ENCODE measurements around the gene MARCHF2. TPM values are rescaled to one million over a fixed set of nuclear protein-coding genes. Genes with fewer than 3 reads are reported as not detected.

MARCHF2 gene
- total RNA-seq, 1 donor from 2014 or later, result 30.9 TPM

GRCh38 chr19:8397746-8398310 is 15.3 kb upstream of the MARCHF2 start:
- peaks cover 9% of the 10 kb centered on the region for H3K4me1 ChIP-seq (ENCODE audit: insufficient read depth, low read length)
- H3K9me3 ChIP-seq (ENCODE audit: insufficient read depth, low read depth, low read length), result no peaks in the 10 kb centered on the region
- H2AFZ ChIP-seq (ENCODE audit: low read depth, low read length), result no peak overlapping the region
- Mint-ChIP-seq H3K4me3 (ENCODE audit: unreplicated experiment) (no peak overlapping the region), H3K4me1 (ENCODE audit: low read depth, unreplicated experiment) (peaks cover 16% of the 10 kb centered on the region), H3K9me3 (ENCODE audit: unreplicated experiment) (peaks cover 3% of the 10 kb centered on the region), H3K27me3 (ENCODE audit: low read depth, unreplicated experiment) (no peaks in the 10 kb centered on the region), H3K27ac (ENCODE audit: unreplicated experiment) (no peak overlapping the region), H3K36me3 (ENCODE audit: low read depth, unreplicated experiment) (no peaks in the 10 kb centered on the region)
- H4K20me1 ChIP-seq (ENCODE audit: insufficient read depth, low read length), result peaks cover 75% of the 10 kb centered on the region
- no peak overlapping the region for H3K4me2 ChIP-seq (ENCODE audit: low read length)
- TF ChIP-seq CTCF (IDR thresholded peaks at IDR 0.05; ENCODE audit: insufficient read depth, low read depth, low read length) (no peak), EZH2 (IDR thresholded peaks at IDR 0.05; ENCODE audit: insufficient read depth, low read length) (no peak)
- DNase-seq (ENCODE audit: low read depth) (no peak), FAIRE-seq (no peak)
- H3K27ac ChIP-seq (ENCODE audit: low read depth, low read length), result no peak overlapping the region
- peaks cover 3% of the 10 kb centered on the region for H3K36me3 ChIP-seq (ENCODE audit: insufficient read depth, low read length)
- no peaks in the 10 kb centered on the region for H3K27me3 ChIP-seq (ENCODE audit: insufficient read depth, low read length)
- H3K9ac ChIP-seq (ENCODE audit: low read length), result no peak overlapping the region
- H3K79me2 ChIP-seq (ENCODE audit: insufficient read depth, low read length), result peaks cover 68% of the 10 kb centered on the region
- H3K4me3 ChIP-seq (ENCODE audit: insufficient read depth, low read depth, low read length), result no peak overlapping the region

- Histone ChIP-seq H3K4me3 (ENCODE audit: insufficient read depth, low read depth, low read length) (no peak overlapping the region), H3K9me3 (ENCODE audit: insufficient read depth, low read depth, low read length) (no peaks in the 10 kb centered on the region), H3K4me1 (ENCODE audit: insufficient read depth, low read length) (peaks cover 9% of the 10 kb centered on the region), H3K9ac (ENCODE audit: low read length) (no peak overlapping the region), H3K27ac (ENCODE audit: low read depth, low read length) (no peak overlapping the region), H2AFZ (ENCODE audit: low read depth, low read length) (no peak overlapping the region), H4K20me1 (ENCODE audit: insufficient read depth, low read length) (peaks cover 70% of the 10 kb centered on the region), H3K4me2 (ENCODE audit: low read length) (no peak overlapping the region), H3K36me3 (ENCODE audit: insufficient read depth, low read length) (peaks cover 3% of the 10 kb centered on the region), H3K79me2 (ENCODE audit: insufficient read depth, low read length) (peaks cover 63% of the 10 kb centered on the region), H3K27me3 (ENCODE audit: insufficient read depth, low read length) (no peaks in the 10 kb centered on the region)
- no peaks in the 10 kb centered on the region for H3K36me3 Mint-ChIP-seq (ENCODE audit: low read depth, unreplicated experiment)
- peaks cover 16% of the 10 kb centered on the region for H3K4me1 Mint-ChIP-seq (ENCODE audit: low read depth, unreplicated experiment)
- DNase-seq (ENCODE audit: low read depth) (no peak), FAIRE-seq (no peak)
- no peak overlapping the region for H3K27ac Mint-ChIP-seq (ENCODE audit: unreplicated experiment)
- TF ChIP-seq EZH2 (IDR thresholded peaks at IDR 0.05; ENCODE audit: insufficient read depth, low read length), result no peak
- TF ChIP-seq CTCF (IDR thresholded peaks at IDR 0.05; ENCODE audit: insufficient read depth, low read depth, low read length), result no peak
- H3K9me3 Mint-ChIP-seq (ENCODE audit: unreplicated experiment), result peaks cover 3% of the 10 kb centered on the region
- no peaks in the 10 kb centered on the region for H3K27me3 Mint-ChIP-seq (ENCODE audit: low read depth, unreplicated experiment)
- no peak overlapping the region for H3K4me3 Mint-ChIP-seq (ENCODE audit: unreplicated experiment)
Measured at GRCh38 chr19:8398311-8398771, 14.8 kb upstream of the MARCHF2 start.

DNA sequence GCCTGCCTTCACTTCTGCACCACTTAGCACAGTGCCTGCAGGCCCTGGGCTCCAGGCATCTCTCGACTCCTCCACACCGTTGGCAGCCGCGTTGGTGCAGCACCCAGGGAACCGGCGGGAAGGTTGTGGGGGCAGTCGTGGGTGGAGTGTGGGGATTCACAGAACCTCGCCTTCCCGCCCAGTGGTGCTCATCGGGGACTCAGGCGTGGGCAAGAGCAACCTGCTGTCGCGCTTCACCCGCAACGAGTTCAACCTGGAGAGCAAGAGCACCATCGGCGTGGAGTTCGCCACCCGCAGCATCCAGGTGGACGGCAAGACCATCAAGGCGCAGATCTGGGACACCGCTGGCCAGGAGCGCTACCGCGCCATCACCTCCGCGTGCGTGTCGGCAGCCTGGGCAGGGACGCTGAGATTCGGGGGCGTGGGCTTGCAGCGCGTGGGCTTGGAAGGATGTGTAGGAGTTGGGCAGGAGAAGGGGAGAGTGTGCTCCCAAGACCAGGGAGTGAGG is 13.4 kb upstream of the MARCHF2 start:
- Mint-ChIP-seq H3K4me1 (ENCODE audit: low read depth, unreplicated experiment) (peaks cover 12% of the 10 kb centered on the region), H3K27ac (ENCODE audit: unreplicated experiment) (no peak overlapping the region)
- H4K20me1 ChIP-seq (ENCODE audit: insufficient read depth, low read length), result peaks cover 56% of the 10 kb centered on the region

More for the DNA sequence above, 13.4 kb upstream of the MARCHF2 start:
- TF ChIP-seq CTCF (IDR thresholded peaks at IDR 0.05; ENCODE audit: insufficient read depth, low read depth, low read length) (no peak), EZH2 (IDR thresholded peaks at IDR 0.05; ENCODE audit: insufficient read depth, low read length) (no peak)
- no peak overlapping the region for H3K4me3 Mint-ChIP-seq (ENCODE audit: unreplicated experiment)
- peaks cover 49% of the 10 kb centered on the region for H3K79me2 ChIP-seq (ENCODE audit: insufficient read depth, low read length)
- no peaks in the 10 kb centered on the region for H3K27me3 ChIP-seq (ENCODE audit: insufficient read depth, low read length)
- no peak overlapping the region for H3K27ac ChIP-seq (ENCODE audit: low read depth, low read length)
- no peaks in the 10 kb centered on the region for H3K27me3 Mint-ChIP-seq (ENCODE audit: low read depth, unreplicated experiment)
- DNase-seq (ENCODE audit: low read depth) (no peak), FAIRE-seq (no peak)
- no peak overlapping the region for H3K4me2 ChIP-seq (ENCODE audit: low read length)
- H3K9ac ChIP-seq (ENCODE audit: low read length), result no peak overlapping the region
- peaks cover 9% of the 10 kb centered on the region for H3K4me1 ChIP-seq (ENCODE audit: insufficient read depth, low read length)
- peaks cover 2% of the 10 kb centered on the region for H3K36me3 Mint-ChIP-seq (ENCODE audit: low read depth, unreplicated experiment)
- no peak overlapping the region for H3K4me3 ChIP-seq (ENCODE audit: insufficient read depth, low read depth, low read length)
- H3K36me3 ChIP-seq (ENCODE audit: insufficient read depth, low read length), result peaks cover 3% of the 10 kb centered on the region
- H3K9me3 ChIP-seq (ENCODE audit: insufficient read depth, low read depth, low read length), result no peaks in the 10 kb centered on the region
- H3K9me3 Mint-ChIP-seq (ENCODE audit: unreplicated experiment), result peaks cover 3% of the 10 kb centered on the region
- no peak overlapping the region for H2AFZ ChIP-seq (ENCODE audit: low read depth, low read length)

Data from astrocyte (in vitro differentiated cells and primary cell).